GM21576 (cell line): ENCODE results near the gene IQSEC1.
"Not testable (repeated sequence)": the region's sequence is repeated elsewhere in the genome, so short reads cannot be mapped to it uniquely, and the experiment has no call there.

Experiments used
- ATAC-seq: cut with Tn5 transposase; IDR thresholded peaks from one replicate; pipeline ENCODE4 v1.9.1; 2021; ENCODE audit warnings: mild to moderate bottlenecking, moderate library complexity; ENCODE audit not compliant: unreplicated experiment

The IQSEC1 gene

GRCh38 chr3:12861611-12862010 lies 211.6 kb downstream of the IQSEC1 start:
- no peak for ATAC-seq

- ATAC-seq, result no peak
Observed at GRCh38 chr3:12859840-12860239, 213.4 kb downstream of the IQSEC1 start.

GRCh38 chr3:12856626-12857025 lies 216.6 kb downstream of the IQSEC1 start:
- ATAC-seq, result no peak

- ATAC-seq, result no peak
Observed at GRCh38 chr3:12854565-12854964, 218.7 kb downstream of the IQSEC1 start.

- not testable (repeated sequence) for ATAC-seq
Observed at GRCh38 chr3:12853847-12854246, 219.4 kb downstream of the IQSEC1 start.

GRCh38 chr3:12852201-12852600 lies 221.0 kb downstream of the IQSEC1 start:
- ATAC-seq, result no peak
